ENCODE measurements around the gene PCGF5. TPM values are rescaled to one million over a fixed set of nuclear protein-coding genes. Genes with fewer than 3 reads are reported as not detected.

PCGF5 gene
- total and polyA plus RNA-seq, 4 donors, result 18.9 to 55.5 (median 32.2) TPM

GRCh38 chr10:91219371-91220193 lies 881 bp upstream of the PCGF5 start (continued):
- TF ChIP-seq NR2F2 (IDR thresholded peaks at IDR 0.05) (no peak), JUND (IDR thresholded peaks at IDR 0.05) (no peak), MAX (IDR thresholded peaks at IDR 0.05) (no peak), GABPA (IDR thresholded peaks at IDR 0.05 in 1 of 2, conservative IDR thresholded peaks at IDR 0.05 in 1 of 2) (no peak), TAF1 (conservative IDR thresholded peaks at IDR 0.05) (no peak), FOXA2 (IDR thresholded peaks at IDR 0.05) (no peak), SP1 (IDR thresholded peaks at IDR 0.05) (peak; percentile 89), YY1 (IDR thresholded peaks at IDR 0.05) (peak; percentile 21)

GRCh38 chr10:91220954-91221675 lies 652 bp downstream of the PCGF5 start:
- H3K27me3 ChIP-seq (ENCODE audit: control insufficient read depth in 4 of 4, insufficient read depth in 4 of 4, low read length in 3 of 4), result no peaks in the 10 kb centered on the region
- peak overlapping the region; percentile 76 to 91 (median 88) for H3K4me3 ChIP-seq (ENCODE audit: low read depth in 1 of 3, low read length in 3 of 3)
- no peaks in the 10 kb centered on the region for H3K9me3 ChIP-seq (ENCODE audit: control insufficient read depth in 4 of 4, low read length in 3 of 4)
- TF ChIP-seq REST (IDR thresholded peaks at IDR 0.05) (no peak), FOXA1 (IDR thresholded peaks at IDR 0.05) (no peak), MAX (IDR thresholded peaks at IDR 0.05) (no peak), CTCF (IDR thresholded peaks at IDR 0.05; ENCODE audit: low read depth, low read length, missing input control) (no peak), TAF1 (conservative IDR thresholded peaks at IDR 0.05) (no peak), FOXA2 (IDR thresholded peaks at IDR 0.05) (no peak), GABPA (IDR thresholded peaks at IDR 0.05 in 1 of 2, conservative IDR thresholded peaks at IDR 0.05 in 1 of 2) (no peak), RXRA (IDR thresholded peaks at IDR 0.05) (no peak), JUND (IDR thresholded peaks at IDR 0.05) (no peak), EGR1 (IDR thresholded peaks at IDR 0.05; ENCODE audit: low read depth in 2 of 2) (no peak), NR2F2 (IDR thresholded peaks at IDR 0.05) (no peak), RAD21 (IDR thresholded peaks at IDR 0.05) (no peak), ZBTB33 (IDR thresholded peaks at IDR 0.05) (no peak), ATF3 (IDR thresholded peaks at IDR 0.05) (no peak), HNF4A (conservative IDR thresholded peaks at IDR 0.05) (no peak), YY1 (IDR thresholded peaks at IDR 0.05) (no peak)
- DNase-seq (ENCODE audit: low spot score), result peak; percentile 57
- H3K36me3 ChIP-seq (ENCODE audit: control insufficient read depth in 4 of 4, insufficient read depth in 3 of 4, low read depth in 1 of 4, low read length in 3 of 4), result peaks cover 0 to 2% (median 0%) of the 10 kb centered on the region in 4 donors
- 1% methylated on average over 40 of the region's 40 CpGs for WGBS
- peaks cover 0 to 43% (median 17%) of the 10 kb centered on the region in 4 donors for H3K4me1 ChIP-seq (ENCODE audit: control insufficient read depth in 4 of 4, insufficient read depth in 4 of 4, low read length in 3 of 4)
- H3K9ac ChIP-seq (ENCODE audit: low read depth in 1 of 2, low read length in 2 of 2), result peak overlapping the region; percentile 86 to 93
- H3K27ac ChIP-seq (ENCODE audit: low read depth in 1 of 2, low read length in 2 of 2), result peak overlapping the region; percentile 90 to 96

Measured in liver (tissue), 9 donors.